GM19467 (cell line): ENCODE measurements around the gene MSI2.

ENCODE experiments used
- ATAC-seq: cut with Tn5 transposase; IDR thresholded peaks from one replicate; pipeline ENCODE4 v1.9.1; 2021; ENCODE audit warnings: mild to moderate bottlenecking, moderate library complexity; ENCODE audit not compliant: unreplicated experiment

MSI2 gene

GRCh38 chr17:57425903-57426880 lies 169.9 kb downstream of the MSI2 start:
- no peak for ATAC-seq

- no peak for ATAC-seq
Measured at GRCh38 chr17:57429966-57430365, 173.6 kb downstream of the MSI2 start.

GRCh38 chr17:57431415-57431814 lies 175.1 kb downstream of the MSI2 start:
- no peak for ATAC-seq

GRCh38 chr17:57432507-57433277 lies 176.4 kb downstream of the MSI2 start:
- no peak for ATAC-seq

GRCh38 chr17:57433452-57433851 lies 177.1 kb downstream of the MSI2 start:
- ATAC-seq = no peak

GRCh38 chr17:57434361-57434760 lies 178.0 kb downstream of the MSI2 start:
- ATAC-seq = no peak

- no peak for ATAC-seq
Measured at GRCh38 chr17:57436565-57436964, 180.2 kb downstream of the MSI2 start.

GRCh38 chr17:57438066-57438731 lies 181.9 kb downstream of the MSI2 start:
- no peak for ATAC-seq

- no peak for ATAC-seq
Measured at GRCh38 chr17:57439651-57440050, 183.3 kb downstream of the MSI2 start.

- ATAC-seq = no peak
Measured at GRCh38 chr17:57440522-57441269, 184.4 kb downstream of the MSI2 start.

GRCh38 chr17:57441270-57441600 lies 184.9 kb downstream of the MSI2 start:
- ATAC-seq = no peak

GRCh38 chr17:57442401-57442823 lies 186.1 kb downstream of the MSI2 start:
- no peak for ATAC-seq

GRCh38 chr17:57442914-57443571 lies 186.7 kb downstream of the MSI2 start:
- ATAC-seq = no peak

- ATAC-seq = no peak
Measured at GRCh38 chr17:57443781-57444180, 187.5 kb downstream of the MSI2 start.

- no peak for ATAC-seq
Measured at GRCh38 chr17:57444682-57445450, 188.5 kb downstream of the MSI2 start.

GRCh38 chr17:57445772-57446472 lies 189.6 kb downstream of the MSI2 start:
- no peak for ATAC-seq

- no peak for ATAC-seq
Measured at GRCh38 chr17:57447357-57447989, 191.2 kb downstream of the MSI2 start.

- no peak for ATAC-seq
Measured at GRCh38 chr17:57447990-57448758, 191.9 kb downstream of the MSI2 start.
